GM18951 (cell line): ENCODE results near the gene ANKRD1.

Experiments
- POLR2A ChIP-seq: IDR thresholded peaks from 4 replicates; pipeline ENCODE4 v1.6.1; 2011; ENCODE audit warnings: mild to moderate bottlenecking; ENCODE audit not compliant: insufficient read length, insufficient read depth; ENCODE audit errors: extremely low read depth
- in situ Hi-C: fragments of 300-500 bp; cut with MboI; formaldehyde crosslinking; loops from one replicate; pipeline ENCODE4 v1.12.0; 2022; ENCODE audit warnings: low sequenced_read_pairs, mixed read lengths, inconsistent platforms; ENCODE audit not compliant: unreplicated experiment

Gene ANKRD1

GRCh38 chr10:90925079-90926029 is 4.5 kb upstream of the ANKRD1 start:
- in situ Hi-C loops = no loop called here
- no peak for TF ChIP-seq POLR2A

- no peak for TF ChIP-seq POLR2A
- in situ Hi-C loops = loop anchor here (25.0 kb wide), 1 partner anchor 988 kb away; the partner anchor contains the start of genes BTAF1 and FGFBP3
Observed at GRCh38 chr10:90924552-90924951, 3.7 kb upstream of the ANKRD1 start.

- in situ Hi-C loops = loop anchor here (25.0 kb wide), 1 partner anchor 989 kb away; the partner anchor contains the start of genes BTAF1 and FGFBP3
- TF ChIP-seq POLR2A = no peak
Observed at GRCh38 chr10:90923111-90923731, 2.3 kb upstream of the ANKRD1 start.

GRCh38 chr10:90921906-90922305 is 1.0 kb upstream of the ANKRD1 start:
- no peak for TF ChIP-seq POLR2A
- in situ Hi-C loops = loop anchor here (25.0 kb wide), 1 partner anchor 990 kb away; the partner anchor contains the start of genes BTAF1 and FGFBP3

- TF ChIP-seq POLR2A = no peak
- in situ Hi-C loops = loop anchor here (25.0 kb wide), 1 partner anchor 992 kb away; the partner anchor contains the start of genes BTAF1 and FGFBP3
Observed at GRCh38 chr10:90919683-90920574, 958 bp downstream of the ANKRD1 start.

- in situ Hi-C loops = loop anchor here (25.0 kb wide), 1 partner anchor 994 kb away; the partner anchor contains the start of genes BTAF1 and FGFBP3
- TF ChIP-seq POLR2A = no peak
Observed at GRCh38 chr10:90917968-90918318, 2.9 kb downstream of the ANKRD1 start.

GRCh38 chr10:90917238-90917967 is 3.5 kb downstream of the ANKRD1 start:
- TF ChIP-seq POLR2A = no peak
- in situ Hi-C loops = loop anchor here (25.0 kb wide), 1 partner anchor 995 kb away; the partner anchor contains the start of genes BTAF1 and FGFBP3

GRCh38 chr10:90916392-90917237 is 4.3 kb downstream of the ANKRD1 start:
- no peak for TF ChIP-seq POLR2A
- in situ Hi-C loops = loop anchor here (25.0 kb wide), 1 partner anchor 996 kb away; the partner anchor contains the start of genes BTAF1 and FGFBP3

- no peak for TF ChIP-seq POLR2A
- in situ Hi-C loops = loop anchor here (25.0 kb wide), 1 partner anchor 997 kb away; the partner anchor contains the start of genes BTAF1 and FGFBP3
Observed at GRCh38 chr10:90915766-90916075, 5.2 kb downstream of the ANKRD1 start.

GRCh38 chr10:90914992-90915765 is 5.7 kb downstream of the ANKRD1 start:
- TF ChIP-seq POLR2A = no peak
- in situ Hi-C loops = loop anchor here (25.0 kb wide), 1 partner anchor 997 kb away; the partner anchor contains the start of genes BTAF1 and FGFBP3
